Heart right ventricle (tissue), 16 donors: ENCODE results near the gene LRP11. TPM values are rescaled to one million over a fixed set of nuclear protein-coding genes. Genes with fewer than 3 reads are reported as not detected.

ENCODE experiments used
- ATAC-seq, 8 donors: fragments of 200-7000 bp; cut with Tn5 transposase; one replicate each; pipeline ENCODE4 v1.9.1; 2020; ENCODE audit warnings: mild to moderate bottlenecking in 8 of 8, moderate library complexity in 8 of 8, moderate number of reproducible peaks in 1 of 8
- DNase-seq, 2 donors: peaks; one replicate each; pipeline ENCODE4 v3.0.0-alpha.2; 2020
- H3K27ac ChIP-seq, 10 donors: fragments of 200-600 bp; sonication (generic) in 2 of 10; one replicate each; pipeline versions ENCODE4 v1.5.0 to v1.8.0; 2020 to 2022; ENCODE audit warnings: mild to moderate bottlenecking in 3 of 10
- H3K27me3 ChIP-seq, 7 donors: fragments of 200-600 bp; one replicate each; pipeline ENCODE4 v1.8.0; 2021 to 2022; ENCODE audit warnings: mild to moderate bottlenecking in 2 of 7
- H3K36me3 ChIP-seq, 9 donors: fragments of 200-600 bp; sonication (generic) in 1 of 9; one replicate each; pipeline versions ENCODE4 v1.5.0 to v1.8.0; 2020 to 2022; ENCODE audit warnings: mild to moderate bottlenecking in 2 of 9
- H3K4me1 ChIP-seq, 9 donors: fragments of 200-600 bp; sonication (generic) in 1 of 9; one replicate each; pipeline versions ENCODE4 v1.5.0 to v1.8.0; 2020 to 2022; ENCODE audit warnings: mild to moderate bottlenecking in 4 of 9
- H3K4me3 ChIP-seq, 10 donors: fragments of 200-600 bp; sonication (generic) in 2 of 10; one replicate each; pipeline versions ENCODE4 v1.5.0 to v1.8.0; 2020 to 2022; ENCODE audit warnings: mild to moderate bottlenecking in 7 of 10, moderate library complexity in 2 of 10
- H3K9me3 ChIP-seq, 11 donors: fragments of 200-600 bp in 10 of 11; sonication (generic) in 2 of 11; one replicate each; pipeline versions ENCODE4 v1.5.0 to v1.8.0; 2013 to 2022; ENCODE audit warnings: mild to moderate bottlenecking in 2 of 11, control low read depth in 1 of 11, moderate library complexity in 1 of 11
- CTCF ChIP-seq, 9 donors: fragments of 200-600 bp; sonication (generic) in 2 of 9; IDR thresholded peaks; one replicate each; pipeline versions ENCODE4 v1.5.0 to v1.8.0; 2021 to 2022; ENCODE audit warnings: antibody characterized with exemption in 9 of 9, mild to moderate bottlenecking in 5 of 9, moderate library complexity in 1 of 9
- WGBS, 2 donors: extraction: QIAGEN DNeasy Blood & Tissue Kit; methylation state at CpG; one replicate each; pipeline ENCODE4 v1.1.7; 2013; ENCODE audit warnings: inconsistent platforms in 1 of 2; 5-methylcytosine and 5-hydroxymethylcytosine counted together
- intact Hi-C, 10 donors: fragments of 100-400 bp; cut with DNase I; formaldehyde crosslinking; loops; one replicate each; pipeline versions ENCODE4 v1.11.1 to v1.14.2; 2022
- polyA plus RNA-seq, 2 donors: library from polyadenylated mRNA; stranded (reverse); fragments of 200-250 nt; gene quantifications; one replicate each; pipeline ENCODE4 v1.2.3, GENCODE V29; 2013
- total RNA-seq, 10 donors: library from RNA; stranded (reverse); fragmentation: NEBNext Ultra II Directional in 3 of 10; extraction: Animal tissue kit (Norgen Biotek cat#: 25700) in 3 of 10; gene quantifications; one replicate each; pipeline versions ENCODE4 v1.2.1 to v1.2.4, GENCODE V29; 2021 to 2023
- donor health status: Arrhythmogenic right ventricular cardiomyopathy.
- donor health status: ischemic (EF 13 %, LVEDD 7.1; RV severe dilation, severe dysfunction).
- donor health status: healthy with polysubstance abuse.
- donor health status: DM: no; HTN: yes; CAD: no.
- donor health status: DM: no; HTN: no; CAD: no.
- donor health status: ischemic (EF 25% LVEDD 6.9; RV normal size, moderate dysfunction).
- donor health status: ischemic (EF 25% LVEDD 5.7; RV mildly dilated, moderate dysfunction).
- donor health status: healthy.
- donor health status: DM: yes; HTN: yes; CAD: no.
- donor health status: Ischemic cardiomyopathy.
- donor health status: ischemic (EF 35%, LVEDD 5.7; RV mildly dilated, moderate dysfunction).
- donor health status: nonischemic (EF 11% LVEDD 7.7; RV severe dilation, severe dysfunction).
- donor health status: DM: yes; HTN: yes; CAD: no.
- donor health status: PGD.
- donor health status: ischemic (EF 29% LVEDD 5.4; RV normal size, mild dysfunction).
- donor health status: nonischemic (EF 23%, LVEDD 6.1; RV moderate dilation, normal function).

The LRP11 gene
- total and polyA plus RNA-seq, 12 donors = 0.51 to 21.0 (median 14.6) TPM

- Histone ChIP-seq H3K36me3 (no peaks in the 10 kb centered on the region), H3K4me1 (no peaks in the 10 kb centered on the region), H3K4me3 (no peak overlapping the region), H3K9me3 (peaks cover 0 to 17% (median 0%) of the 10 kb centered on the region in 11 donors), H3K27ac (no peak overlapping the region), H3K27me3 (no peaks in the 10 kb centered on the region)
- WGBS, 2 donors = 88 to 93% methylated on average over 2 of the region's 2 CpGs
- intact Hi-C loops = no loop called here
- no peak for DNase-seq
- TF ChIP-seq CTCF (IDR thresholded peaks at IDR 0.05) = no peak
- no peak for ATAC-seq
Observed at GRCh38 chr6:149871182-149871581, 7.0 kb upstream of the LRP11 start.

DNA sequence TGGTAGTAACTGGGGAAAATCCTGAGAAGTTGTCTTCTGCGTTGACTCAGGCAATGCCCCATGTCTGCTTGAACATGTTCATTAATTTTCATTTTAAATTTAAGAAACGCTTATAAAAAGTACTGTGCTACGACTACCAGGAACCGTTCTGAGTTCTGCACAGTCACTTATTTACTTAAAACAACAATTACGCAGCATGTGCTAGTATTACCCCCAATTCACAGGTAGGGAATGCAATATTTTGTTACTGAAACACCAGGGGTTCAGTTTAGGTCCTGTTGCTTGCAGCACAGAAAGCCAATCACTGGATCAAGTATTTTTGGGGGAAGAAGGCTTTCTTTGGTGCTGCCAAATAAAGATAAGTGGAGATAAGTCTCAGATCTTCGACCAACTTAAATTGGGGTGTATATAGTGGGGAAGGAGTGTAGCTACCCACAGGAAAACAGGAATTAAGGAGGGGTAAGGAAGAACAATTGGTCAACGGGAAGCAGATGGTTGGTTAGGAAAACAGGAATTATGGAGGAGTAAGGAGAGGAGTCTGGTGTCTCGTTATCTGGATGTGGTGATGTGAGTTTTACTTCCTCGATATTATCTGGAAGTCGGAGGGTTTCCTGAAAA is 5.2 kb upstream of the LRP11 start:
- H3K4me3 ChIP-seq = no peak overlapping the region
- no peaks in the 10 kb centered on the region for H3K27me3 ChIP-seq
- peaks cover 0 to 9% (median 5%) of the 10 kb centered on the region in 9 donors for H3K4me1 ChIP-seq
- peaks cover 0 to 17% (median 0%) of the 10 kb centered on the region in 11 donors for H3K9me3 ChIP-seq
- no peak overlapping the region for H3K27ac ChIP-seq
- intact Hi-C loops = loop anchor here in 3 of 10 donors (5.0 kb wide), 2 partner anchors 37 to 322 kb away; partner anchors contain the start of gene PPIL4 (in 1 of the 3)
- DNase-seq (no peak), ATAC-seq (no peak)
- TF ChIP-seq CTCF (IDR thresholded peaks at IDR 0.05) = no peak
- 70% methylated on average over 10 of the region's 10 CpGs for WGBS, 2 donors
- no peaks in the 10 kb centered on the region for H3K36me3 ChIP-seq

DNA sequence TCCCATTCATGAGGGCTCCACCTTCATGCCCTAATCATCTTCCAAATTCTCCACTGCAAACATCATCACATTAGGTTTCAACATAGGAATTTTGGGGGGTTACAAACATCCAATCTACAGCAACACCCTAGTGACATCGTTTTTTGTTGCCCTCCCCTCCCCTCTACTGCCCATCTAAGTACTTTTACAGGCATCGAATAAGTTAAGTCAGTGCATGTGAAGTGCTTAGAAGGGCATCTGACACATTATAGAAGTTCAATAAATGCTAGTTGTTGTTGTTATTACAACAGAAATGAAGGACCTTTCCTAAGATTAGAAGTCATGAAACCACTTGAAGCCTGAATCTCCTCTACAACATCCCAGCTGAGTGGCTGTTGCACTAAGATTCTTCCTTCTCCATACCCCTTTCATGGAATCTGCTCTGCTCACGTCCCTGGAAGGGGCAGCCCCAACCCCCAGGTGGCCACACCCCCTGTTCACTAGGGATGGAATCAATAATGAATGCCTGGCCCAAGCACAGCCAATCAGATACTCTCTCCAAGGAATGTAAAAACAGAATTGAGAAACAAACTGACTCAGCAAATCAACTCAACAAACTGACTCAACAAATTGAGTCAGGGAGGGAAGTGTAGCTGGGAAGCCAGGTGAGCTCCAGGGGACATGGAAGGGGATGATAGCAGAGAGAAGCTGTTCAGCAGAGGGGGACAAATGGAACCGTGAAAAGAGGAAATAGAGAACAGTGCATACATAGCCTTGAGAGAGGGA is 3.9 kb upstream of the LRP11 start:
- intact Hi-C loops = loop anchor here in 3 of 10 donors (5.0 kb wide), 2 partner anchors 36 to 321 kb away; partner anchors contain the start of gene PPIL4 (in 1 of the 3)
- 71 to 74% methylated on average over 4 of the region's 4 CpGs for WGBS, 2 donors
- ATAC-seq (no peak), DNase-seq (no peak)
- no peaks in the 10 kb centered on the region for H3K27me3 ChIP-seq
- H3K36me3 ChIP-seq = no peaks in the 10 kb centered on the region
- TF ChIP-seq CTCF (IDR thresholded peaks at IDR 0.05) = no peak
- H3K9me3 ChIP-seq = peaks cover 0 to 12% (median 0%) of the 10 kb centered on the region in 11 donors
- H3K4me3 ChIP-seq = no peak overlapping the region
- H3K4me1 ChIP-seq = peaks cover 0 to 10% (median 6%) of the 10 kb centered on the region in 9 donors
- no peak overlapping the region for H3K27ac ChIP-seq
